RWPE2 (cell line): Measurements from ENCODE around the gene ABCG5.

ENCODE experiments used
- ATAC-seq: fragments of 200-7000 bp; cut with Tn5 transposase; 3 replicates; pipeline ENCODE4 v1.9.1; 2021; ENCODE audit warnings: low read depth
- DNase-seq: peaks from one replicate; pipeline ENCODE4 v3.0.0-alpha.2; 2020; ENCODE audit warnings: low spot score
- H3K27ac ChIP-seq: fragments of 450-650 bp; 2 replicates; pipeline ENCODE4 v1.5.1; 2017; ENCODE audit warnings: mild to moderate bottlenecking; ENCODE audit not compliant: poor library complexity, severe bottlenecking
- H3K27me3 ChIP-seq: fragments of 250-450 bp; sonication (Bioruptor Pico); 2 replicates; pipeline ENCODE4 v1.5.1; 2021; ENCODE audit warnings: mild to moderate bottlenecking, moderate library complexity; ENCODE audit not compliant: insufficient read depth, poor library complexity, severe bottlenecking
- H3K36me3 ChIP-seq: fragments of 250-450 bp; sonication (Bioruptor Pico); 2 replicates; pipeline ENCODE4 v1.5.1; 2020; ENCODE audit warnings: low read depth, mild to moderate bottlenecking, moderate library complexity
- H3K4me1 ChIP-seq: fragments of 250-450 bp; sonication (Bioruptor Pico); 2 replicates; pipeline ENCODE4 v1.5.1; 2021; ENCODE audit warnings: mild to moderate bottlenecking, moderate library complexity; ENCODE audit not compliant: insufficient read depth, poor library complexity, severe bottlenecking
- H3K4me3 ChIP-seq: fragments of 250-450 bp; sonication (Bioruptor Pico); 2 replicates; pipeline ENCODE4 v1.5.1; 2021; ENCODE audit warnings: mild to moderate bottlenecking, moderate library complexity; ENCODE audit not compliant: severe bottlenecking
- H3K9me3 ChIP-seq: fragments of 250-450 bp; sonication (Bioruptor Pico); 2 replicates; pipeline ENCODE4 v1.5.1; 2021; ENCODE audit warnings: mild to moderate bottlenecking, moderate library complexity; ENCODE audit not compliant: severe bottlenecking
- CTCF ChIP-seq: fragments of 450-650 bp; IDR thresholded peaks from one replicate; pipeline ENCODE4 v1.5.1; 2017; ENCODE audit warnings: mild to moderate bottlenecking, moderate library complexity; ENCODE audit not compliant: poor library complexity, severe bottlenecking

ABCG5 gene

GRCh38 chr2:43778233-43778632 is 60.4 kb downstream of the ABCG5 start:
- no peak for TF ChIP-seq CTCF
- H3K4me3 ChIP-seq = no peak overlapping the region
- peaks cover 2% of the 10 kb centered on the region for H3K9me3 ChIP-seq
- ATAC-seq (no peak), DNase-seq (no peak)
- H3K36me3 ChIP-seq = peaks cover 10% of the 10 kb centered on the region
- H3K27me3 ChIP-seq = no peaks in the 10 kb centered on the region
- no peak overlapping the region for H3K27ac ChIP-seq
- peaks cover 7% of the 10 kb centered on the region for H3K4me1 ChIP-seq

GRCh38 chr2:43777306-43777926 is 61.2 kb downstream of the ABCG5 start:
- Histone ChIP-seq H3K4me1 (peaks cover 7% of the 10 kb centered on the region), H3K9me3 (peaks cover 2% of the 10 kb centered on the region), H3K4me3 (no peak overlapping the region), H3K27me3 (no peaks in the 10 kb centered on the region), H3K36me3 (peaks cover 9% of the 10 kb centered on the region; the same call in 1 of the 2 replicates), H3K27ac (no peak overlapping the region)
- DNase-seq (no peak), ATAC-seq (no peak)
- TF ChIP-seq CTCF = no peak

GRCh38 chr2:43776324-43776723 is 62.3 kb downstream of the ABCG5 start:
- TF ChIP-seq CTCF = no peak
- no peak overlapping the region for H3K27ac ChIP-seq
- no peak overlapping the region for H3K4me3 ChIP-seq
- no peaks in the 10 kb centered on the region for H3K27me3 ChIP-seq
- peaks cover 2% of the 10 kb centered on the region for H3K9me3 ChIP-seq
- H3K36me3 ChIP-seq = peaks cover 6% of the 10 kb centered on the region; the same call in 1 of the 2 replicates
- H3K4me1 ChIP-seq = peaks cover 7% of the 10 kb centered on the region
- ATAC-seq = no peak
- DNase-seq = no peak

GRCh38 chr2:43774617-43775016 is 64.0 kb downstream of the ABCG5 start:
- TF ChIP-seq CTCF = no peak
- Histone ChIP-seq H3K9me3 (peaks cover 2% of the 10 kb centered on the region), H3K4me3 (peak overlapping the region; percentile 72), H3K4me1 (peaks cover 7% of the 10 kb centered on the region), H3K36me3 (peaks cover 6% of the 10 kb centered on the region; the same call in 1 of the 2 replicates), H3K27ac (peak overlapping the region; percentile 66), H3K27me3 (no peaks in the 10 kb centered on the region)
- DNase-seq (no peak), ATAC-seq (peak; percentile 9; the same call in 1 of the 3 replicates)
